GM12878 (cell line): ENCODE measurements around the gene CTSF. TPM values are rescaled to one million over a fixed set of nuclear protein-coding genes. Genes with fewer than 3 reads are reported as not detected.

ENCODE experiments used
- BCL11A ChIP-seq: IDR thresholded peaks from 2 replicates; pipeline ENCODE4 v1.6.1; 2011; ENCODE audit warnings: low read depth, low read length
- BHLHE40 ChIP-seq, 2 experiments: fragments of 450-650 bp in 1 of 2; IDR thresholded peaks; 2 replicates each; pipeline ENCODE4 v1.6.1; 2011 to 2017; ENCODE audit warnings: low read depth in 2 of 2, borderline replicate concordance in 1 of 2, improper control_type of control experiment in 1 of 2, low read length in 1 of 2, mild to moderate bottlenecking in 1 of 2
- E4F1 ChIP-seq: fragments of 450-650 bp; IDR thresholded peaks from 2 replicates; pipeline ENCODE4 v1.6.1; 2018; ENCODE audit warnings: borderline replicate concordance, mild to moderate bottlenecking; ENCODE audit not compliant: partially characterized antibody
- ESRRA ChIP-seq: IDR thresholded peaks from 2 replicates; pipeline ENCODE4 v1.6.1; 2012; ENCODE audit warnings: mild to moderate bottlenecking, low read length, improper control_type of control experiment
- HCFC1 ChIP-seq: fragments of 150-350 bp; IDR thresholded peaks from 2 replicates; pipeline ENCODE4 v1.6.1; 2014; ENCODE audit warnings: low read length
- HDGF ChIP-seq: fragments of 450-650 bp; IDR thresholded peaks from 2 replicates; pipeline ENCODE4 v1.6.1; 2016; ENCODE audit warnings: antibody characterized with exemption
- IKZF1 ChIP-seq: fragments of 450-650 bp; conservative IDR thresholded peaks from 2 replicates; pipeline ENCODE4 v1.6.1; 2017; ENCODE audit warnings: antibody characterized with exemption, mild to moderate bottlenecking
- IRF5 ChIP-seq: fragments of 450-650 bp; IDR thresholded peaks from 2 replicates; pipeline ENCODE4 v1.6.1; 2017; ENCODE audit warnings: borderline replicate concordance
- JUND ChIP-seq: IDR thresholded peaks from 2 replicates; pipeline ENCODE4 v1.6.1; 2012; ENCODE audit warnings: low read depth, mild to moderate bottlenecking, low read length, improper control_type of control experiment, moderate library complexity
- KDM1A ChIP-seq: fragments of 200-600 bp; sonication (generic); IDR thresholded peaks from 2 replicates; pipeline ENCODE4 v1.6.1; 2016; ENCODE audit warnings: borderline replicate concordance
- LARP7 ChIP-seq: fragments of 450-650 bp; IDR thresholded peaks from 2 replicates; pipeline ENCODE4 v1.6.1; 2017; ENCODE audit warnings: mild to moderate bottlenecking
- NFYB ChIP-seq: IDR thresholded peaks from 2 replicates; pipeline ENCODE4 v1.6.1; 2011; ENCODE audit warnings: low read depth, mild to moderate bottlenecking, low read length, improper control_type of control experiment, moderate library complexity; ENCODE audit not compliant: insufficient read depth
- NKRF ChIP-seq: fragments of 450-650 bp; conservative IDR thresholded peaks from 2 replicates; pipeline ENCODE4 v1.6.1; 2017; ENCODE audit warnings: mild to moderate bottlenecking, moderate library complexity
- POU2F2 ChIP-seq: IDR thresholded peaks from 3 replicates; pipeline ENCODE4 v1.6.1; 2011; ENCODE audit warnings: low read depth, mild to moderate bottlenecking, low read length, borderline replicate concordance
- RAD51 ChIP-seq: fragments of 450-650 bp; IDR thresholded peaks from 2 replicates; pipeline ENCODE4 v1.6.1; 2016; ENCODE audit warnings: moderate library complexity, mild to moderate bottlenecking, inconsistent platforms
- SMAD1 ChIP-seq: fragments of 450-650 bp; IDR thresholded peaks from 2 replicates; pipeline ENCODE4 v1.6.1; 2018; ENCODE audit warnings: mild to moderate bottlenecking, low read depth; ENCODE audit not compliant: partially characterized antibody
- SMARCA5 ChIP-seq: fragments of 450-650 bp; IDR thresholded peaks from 2 replicates; pipeline ENCODE4 v1.6.1; 2017; ENCODE audit warnings: mild to moderate bottlenecking
- SMC3 ChIP-seq: IDR thresholded peaks from 2 replicates; pipeline ENCODE4 v1.6.1; 2011; ENCODE audit warnings: low read length, improper control_type of control experiment, borderline replicate concordance
- TARDBP ChIP-seq: IDR thresholded peaks from 2 replicates; pipeline ENCODE4 v1.6.1; 2016; ENCODE audit warnings: borderline replicate concordance
- TCF7 ChIP-seq: IDR thresholded peaks from 2 replicates; pipeline ENCODE4 v1.6.1; 2014; ENCODE audit warnings: antibody characterized with exemption, borderline replicate concordance
- ZBTB11 ChIP-seq: fragments of 450-650 bp; formaldehyde crosslinking; IDR thresholded peaks from 2 replicates; pipeline ENCODE4 v1.5.0; 2022; ENCODE audit warnings: mild to moderate bottlenecking, missing genetic modification characterization
- ZNF217 ChIP-seq: fragments of 450-650 bp; IDR thresholded peaks from 2 replicates; pipeline ENCODE4 v1.6.1; 2017; ENCODE audit warnings: antibody characterized with exemption, mild to moderate bottlenecking
- polyA plus RNA-seq, 11 experiments: library from polyadenylated mRNA; depleted of rRNA in 4 of 11; unstranded in 6 of 11; stranded (reverse) in 5 of 11; fragments of >200 nt; fragmentation: Nextera tagmentation in 4 of 11; fragmentation: Illumina TruSeq in 1 of 11; extraction: Ambion mirVana in 4 of 11; extraction: Trizol in 1 of 11; gene quantifications; 1 replicate in 1 of 11; 2 replicates in 10 of 11; pipeline versions ENCODE4 v1.2.1 to v1.2.3, GENCODE V29; 2011 to 2016; ENCODE audit warnings: inconsistent platforms in 2 of 11, missing spikeins in 2 of 11, low read depth in 1 of 11
- total RNA-seq, 4 experiments: library from RNA; depleted of rRNA in 3 of 4; stranded (reverse); fragments of >200 nt in 3 of 4; fragmentation: Illumina TruSeq in 1 of 4; extraction: Trizol in 1 of 4; gene quantifications; 2 replicates each; pipeline versions ENCODE4 v1.2.1 to v1.2.3, GENCODE V29; 2013 to 2021

Gene CTSF
- total and polyA plus RNA-seq, 10 of the 15 experiments (the other 5 are each of a cell fraction or from before 2014, with no cell fraction given), result 0.11 to 0.41 (median 0.26) TPM; not detected in 4

- no peak for TF ChIP-seq ZBTB11
- TF ChIP-seq KDM1A, result no peak
- TF ChIP-seq BHLHE40 (IDR thresholded peaks at IDR 0.05; ENCODE audit: borderline replicate concordance in 1 of 2, low read depth in 2 of 2, low read length in 1 of 2), result peak in 1 of 2 experiments; percentile 51; a peak in 2 of 4 replicates
- TF ChIP-seq IKZF1, result peak; percentile 77
- no peak for TF ChIP-seq ZNF217
- TF ChIP-seq SMAD1, result no peak
- no peak for TF ChIP-seq ESRRA
- TF ChIP-seq RAD51, result no peak
- peak; percentile 89 for TF ChIP-seq E4F1
- TF ChIP-seq TARDBP, result no peak
- TF ChIP-seq LARP7, result peak; percentile 75; the same call in 1 of the 2 replicates
- 0 out of 2 replicates have a peak, but pooled peaks have one; percentile 47 for TF ChIP-seq SMARCA5
- TF ChIP-seq JUND, result no peak
- peak; percentile 39; the same call in 1 of the 2 replicates for TF ChIP-seq HCFC1
- no peak for TF ChIP-seq IRF5
- 0 out of 2 replicates have a peak, but pooled peaks have one; percentile 47 for TF ChIP-seq HDGF
- no peak for TF ChIP-seq TCF7
- TF ChIP-seq POU2F2, result no peak
- no peak for TF ChIP-seq SMC3
- TF ChIP-seq NFYB, result peak; percentile 79
- TF ChIP-seq BCL11A, result no peak
- peak; percentile 96 for TF ChIP-seq NKRF
Measured at GRCh38 chr11:66545701-66546367, 22.6 kb downstream of the CTSF start, which contains the start of gene ZDHHC24 (continued).
